Stimulated activated effector memory CD8-positive, alpha-beta T cell treated with anti-CD3 and anti-CD28 coated beads, Interleukin-12 subunit alpha, Interleukin-12 subunit beta, amount 100 ng/mL, for 72 hours (primary cell): ENCODE results near the gene SERPINF2.

ENCODE experiments used
- ATAC-seq: fragments of 150-1000 bp; cut with Tn5 transposase; 2 replicates; pipeline ENCODE4 v1.10.0; 2021
- DNase-seq, 2 donors: peaks; one replicate each; pipeline ENCODE4 v3.0.0; 2021 to 2022; ENCODE audit warnings: low spot score in 2 of 2
- H3K27ac Mint-ChIP-seq: one replicate; pipeline ENCODE4 v1.8.0; 2022; ENCODE audit warnings: mild to moderate bottlenecking, mixed read lengths
- H3K36me3 Mint-ChIP-seq: one replicate; pipeline ENCODE4 v1.8.0; 2022; ENCODE audit warnings: mild to moderate bottlenecking, mixed read lengths
- H3K4me1 Mint-ChIP-seq: one replicate; pipeline ENCODE4 v1.8.0; 2022; ENCODE audit warnings: mixed read lengths
- H3K4me3 Mint-ChIP-seq: one replicate; pipeline ENCODE4 v1.8.0; 2022; ENCODE audit warnings: mild to moderate bottlenecking, mixed read lengths
- H3K9me3 Mint-ChIP-seq: one replicate; pipeline ENCODE4 v1.8.0; 2022; ENCODE audit warnings: mixed read lengths

SERPINF2 gene

GRCh38 chr17:1800712-1801111 is 58.0 kb downstream of the SERPINF2 start:
- ATAC-seq (no peak), DNase-seq (no peak)
- H3K4me3 Mint-ChIP-seq: no peak overlapping the region
- no peaks in the 10 kb centered on the region for H3K9me3 Mint-ChIP-seq
- H3K27ac Mint-ChIP-seq: no peak overlapping the region
- peaks cover 6% of the 10 kb centered on the region for H3K4me1 Mint-ChIP-seq
- peaks cover 84% of the 10 kb centered on the region for H3K36me3 Mint-ChIP-seq

GRCh38 chr17:1802429-1802828 is 59.8 kb downstream of the SERPINF2 start:
- no peak for DNase-seq
- ATAC-seq: no peak
- peaks cover 85% of the 10 kb centered on the region for H3K36me3 Mint-ChIP-seq
- H3K27ac Mint-ChIP-seq: no peak overlapping the region
- H3K9me3 Mint-ChIP-seq: no peaks in the 10 kb centered on the region
- H3K4me3 Mint-ChIP-seq: no peak overlapping the region
- peaks cover 3% of the 10 kb centered on the region for H3K4me1 Mint-ChIP-seq

GRCh38 chr17:1803280-1803679 is 60.6 kb downstream of the SERPINF2 start:
- DNase-seq (no peak), ATAC-seq (no peak)
- Mint-ChIP-seq H3K4me3 (no peak overlapping the region), H3K27ac (no peak overlapping the region), H3K4me1 (no peaks in the 10 kb centered on the region), H3K9me3 (no peaks in the 10 kb centered on the region), H3K36me3 (peaks cover 85% of the 10 kb centered on the region)
